GM18873 (cell line): ENCODE results near the gene AATK.

Experiments
- ATAC-seq: cut with Tn5 transposase; IDR thresholded peaks from one replicate; pipeline ENCODE4 v1.9.1; 2021; ENCODE audit warnings: mild to moderate bottlenecking, moderate library complexity, moderate number of reproducible peaks; ENCODE audit not compliant: unreplicated experiment, low FRiP score

Gene AATK

DNA sequence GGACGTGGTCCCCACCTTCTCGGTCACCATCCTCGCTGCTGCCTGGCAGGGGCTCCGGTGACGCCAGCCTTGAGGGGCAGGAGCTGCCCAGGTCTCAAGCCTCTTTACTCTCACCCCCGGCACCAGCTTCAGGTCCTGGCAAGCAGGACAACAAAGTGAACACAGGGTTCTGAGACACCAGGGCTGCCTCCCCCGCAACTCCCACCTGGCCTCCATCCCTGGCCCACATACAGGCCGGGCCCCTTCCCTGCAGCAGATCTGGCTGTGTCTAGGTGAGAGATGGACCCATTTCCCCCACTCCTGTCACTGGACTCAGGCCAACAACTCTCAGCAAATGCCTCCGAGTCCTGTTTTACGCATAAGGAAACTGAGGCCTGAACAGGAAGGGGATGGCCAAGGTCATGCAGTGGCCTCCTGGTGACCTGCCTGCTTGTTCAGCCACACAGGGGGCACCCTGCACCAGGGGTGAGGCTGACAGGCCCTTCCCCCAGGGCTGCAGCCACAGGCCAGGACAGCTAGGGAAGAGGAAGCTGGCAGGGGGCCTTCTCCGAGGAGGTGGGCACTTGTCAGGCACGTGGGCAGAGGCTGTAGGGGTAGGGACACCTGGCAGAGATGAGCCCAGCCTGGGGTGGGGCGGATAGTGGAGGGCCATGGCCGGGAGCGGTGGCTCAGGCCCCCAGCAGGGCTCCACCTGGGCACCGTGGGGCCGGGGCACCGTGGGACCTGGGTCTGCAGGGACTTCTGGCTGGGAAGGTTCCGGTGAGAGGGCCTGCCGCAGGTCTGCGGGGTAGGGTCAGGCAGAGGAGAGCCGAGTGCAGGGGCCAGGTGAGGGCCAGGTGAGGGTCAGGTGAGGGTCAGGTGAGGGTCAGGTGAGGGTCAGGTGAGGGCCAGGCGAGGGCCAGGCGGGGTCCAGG lies 47.5 kb downstream of the AATK start:
- ATAC-seq: no peak

DNA sequence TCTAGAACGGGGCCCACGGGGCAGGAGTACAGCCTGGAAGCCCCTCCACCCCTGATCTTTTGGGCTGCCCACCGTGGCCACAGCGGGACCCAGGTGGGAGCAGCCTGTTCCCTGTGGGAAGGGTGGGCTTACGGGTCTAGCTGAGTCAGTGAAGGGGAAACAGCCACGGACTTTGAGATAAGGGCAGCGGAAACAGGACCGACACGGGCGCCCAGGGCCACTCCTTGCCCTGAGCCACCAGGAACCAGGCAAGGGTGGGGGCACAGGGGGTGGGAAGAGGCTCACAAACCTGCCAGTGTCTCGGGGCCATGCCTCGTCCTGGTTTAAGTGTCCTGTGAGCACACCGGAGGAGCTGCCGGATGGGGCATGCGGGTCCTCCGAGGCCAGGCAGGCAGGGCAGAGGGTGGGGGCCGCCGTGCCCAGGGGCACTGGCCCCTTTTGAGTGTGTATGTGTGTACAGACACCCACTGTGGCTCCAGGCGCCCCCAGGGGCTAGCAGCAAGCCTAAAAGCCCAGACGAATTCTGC lies 48.3 kb downstream of the AATK start:
- no peak for ATAC-seq

DNA sequence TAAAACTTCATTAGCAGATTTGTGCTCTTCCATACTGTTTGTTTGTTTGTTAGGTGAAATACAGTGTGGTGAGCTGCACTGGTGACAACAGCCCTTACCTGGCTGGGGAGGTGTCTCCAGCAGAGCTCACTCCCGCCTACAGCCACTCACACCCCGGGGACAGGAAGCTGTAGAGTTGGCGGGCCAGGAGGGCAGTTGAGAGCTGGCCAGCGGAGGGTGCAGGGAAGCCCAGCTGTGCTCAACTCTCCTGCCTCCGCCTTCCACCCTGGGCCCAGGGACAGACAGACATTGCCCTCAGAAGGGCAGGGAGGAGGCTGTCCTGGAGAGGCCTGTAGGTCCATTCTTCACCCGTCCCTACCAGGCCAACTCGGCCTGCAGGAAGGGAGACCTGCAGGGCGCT lies 49.3 kb downstream of the AATK start:
- ATAC-seq: no peak

DNA sequence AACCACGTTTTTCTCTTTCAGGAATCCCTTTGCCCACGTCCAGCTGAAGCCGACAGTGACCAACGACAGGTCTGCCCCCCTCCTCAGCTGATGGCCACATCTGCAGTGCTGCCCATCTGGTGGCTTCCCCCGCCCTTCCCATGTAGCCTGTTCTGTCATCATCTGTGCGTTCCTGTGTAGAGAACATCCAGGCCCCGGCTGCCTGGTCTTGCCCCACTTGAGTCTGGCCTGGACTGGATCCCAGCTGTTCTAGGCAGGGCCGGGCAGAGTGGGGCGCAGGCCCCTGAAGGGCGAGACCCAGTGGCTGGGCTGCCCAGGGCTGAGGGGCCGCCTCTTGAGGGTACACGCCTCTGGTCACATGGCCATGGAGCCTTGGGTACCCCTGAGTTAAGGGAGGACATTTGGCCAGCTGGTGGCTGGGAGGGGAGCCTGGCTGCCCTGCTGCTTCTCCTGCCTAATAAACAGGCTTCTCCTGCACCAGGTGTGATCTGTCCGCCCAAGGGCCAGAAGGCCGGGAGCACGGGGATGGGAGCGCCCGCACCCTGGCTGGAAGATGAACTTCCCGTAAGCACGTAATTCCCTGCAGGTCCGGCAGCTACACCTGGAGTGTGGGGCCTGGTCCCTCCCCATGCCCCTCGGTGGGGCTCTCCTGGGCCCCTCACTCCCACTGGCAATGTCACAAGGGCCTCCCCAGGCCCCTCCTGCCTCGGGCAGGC lies 50.1 kb downstream of the AATK start:
- ATAC-seq: no peak

DNA sequence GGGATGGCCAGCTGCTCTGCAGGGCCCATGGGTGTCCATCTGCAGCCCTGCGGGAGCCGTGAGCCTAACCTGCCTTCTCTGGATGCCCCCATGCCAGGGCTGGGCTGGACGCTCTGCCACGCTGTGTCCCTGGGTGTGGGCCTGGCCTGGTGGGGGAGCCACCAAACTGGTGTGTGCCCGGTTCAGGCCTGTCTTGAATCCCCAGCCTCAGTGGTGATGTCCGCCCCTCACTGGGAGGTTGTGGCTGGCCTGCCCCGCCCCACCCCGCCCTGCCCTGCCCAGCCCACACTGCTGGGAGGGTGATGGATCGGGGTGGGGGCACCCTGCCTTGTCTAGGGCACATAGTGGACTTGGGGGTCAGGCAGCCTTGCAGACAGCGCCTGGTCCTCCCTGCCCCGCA lies 50.8 kb downstream of the AATK start:
- ATAC-seq: no peak

DNA sequence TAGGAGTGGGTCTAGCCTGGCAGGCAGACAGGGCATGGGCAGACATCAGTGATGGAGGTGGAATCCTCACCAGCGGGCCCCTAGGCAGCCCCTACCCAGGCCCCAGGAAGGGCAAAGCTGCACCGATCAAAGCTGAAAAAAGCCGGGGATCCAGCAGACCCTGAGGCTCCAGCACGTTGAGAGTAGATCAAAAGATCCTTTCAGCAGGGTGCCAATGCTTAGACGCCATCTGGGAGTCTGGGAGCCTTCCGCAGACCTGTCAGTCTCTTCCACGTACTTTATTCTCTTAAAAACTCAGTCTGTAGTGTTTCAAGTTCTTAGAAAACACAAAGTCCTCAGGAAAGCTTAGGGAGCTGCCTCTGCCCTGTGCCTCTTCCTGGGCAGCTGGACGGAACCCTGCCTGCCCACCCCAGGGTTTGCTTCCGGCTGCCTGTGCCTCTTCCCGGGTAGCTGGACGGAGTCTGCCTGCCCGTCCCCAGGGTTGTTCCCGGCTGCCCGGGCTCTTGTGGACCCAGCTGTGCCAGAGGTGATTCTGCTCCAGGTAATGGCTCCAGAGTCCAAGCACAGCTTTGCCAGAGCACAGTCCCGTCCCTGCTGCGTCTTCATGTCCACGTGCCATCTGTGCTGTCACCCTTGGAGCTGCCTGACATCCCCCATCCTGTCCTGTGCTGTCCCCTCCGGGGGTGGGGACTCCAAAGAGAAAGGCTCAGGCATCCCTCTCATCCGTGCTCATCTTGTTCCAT lies 51.5 kb downstream of the AATK start:
- no peak for ATAC-seq

DNA sequence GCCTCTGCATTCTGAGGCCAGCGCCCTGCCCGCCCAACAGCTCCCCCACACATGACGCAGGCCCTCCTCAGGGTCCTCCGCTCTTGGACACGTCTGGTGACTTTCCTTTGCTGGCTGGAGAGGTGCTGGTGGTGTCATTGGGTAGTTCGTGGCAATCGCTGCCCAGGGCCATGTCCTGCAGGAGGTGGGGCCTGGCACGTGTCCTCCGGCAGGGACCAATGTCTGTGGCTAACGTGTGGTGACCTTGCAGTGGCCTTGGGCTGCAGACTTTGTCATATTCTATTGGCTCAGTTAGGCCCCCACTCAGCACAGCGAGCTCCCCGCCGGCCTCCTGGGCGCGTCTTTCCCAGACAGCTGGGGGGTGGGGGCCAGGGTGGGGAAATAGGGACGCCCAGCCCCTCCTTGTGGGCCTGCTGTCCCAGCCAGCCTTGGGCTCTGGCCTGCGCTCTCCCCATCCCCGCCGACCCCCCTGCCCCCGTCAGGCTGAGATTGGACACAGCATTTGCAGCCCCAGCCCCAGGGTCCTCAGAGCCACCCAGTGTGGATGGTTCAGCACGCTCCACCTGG lies 52.8 kb downstream of the AATK start:
- ATAC-seq: no peak

DNA sequence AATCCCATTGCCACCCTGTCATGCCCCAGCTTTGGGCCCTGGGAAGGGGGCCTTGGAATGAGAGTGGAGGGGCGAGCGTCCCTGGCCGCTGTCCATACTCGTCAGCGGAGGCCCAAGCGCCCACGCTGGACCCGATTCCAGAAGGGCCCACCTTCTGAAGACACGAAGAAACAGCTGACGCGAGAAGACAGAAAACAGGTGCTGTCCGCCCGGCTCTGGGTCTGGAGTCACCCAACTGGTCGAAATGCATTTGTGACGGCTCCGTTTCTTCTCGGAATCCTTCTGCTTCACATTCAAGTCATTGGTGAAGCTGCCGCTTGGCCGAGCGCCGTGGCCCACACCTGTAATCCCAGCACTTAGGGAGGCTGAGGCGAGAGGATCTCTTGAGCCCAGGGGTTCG lies 53.6 kb downstream of the AATK start:
- ATAC-seq: no peak

DNA sequence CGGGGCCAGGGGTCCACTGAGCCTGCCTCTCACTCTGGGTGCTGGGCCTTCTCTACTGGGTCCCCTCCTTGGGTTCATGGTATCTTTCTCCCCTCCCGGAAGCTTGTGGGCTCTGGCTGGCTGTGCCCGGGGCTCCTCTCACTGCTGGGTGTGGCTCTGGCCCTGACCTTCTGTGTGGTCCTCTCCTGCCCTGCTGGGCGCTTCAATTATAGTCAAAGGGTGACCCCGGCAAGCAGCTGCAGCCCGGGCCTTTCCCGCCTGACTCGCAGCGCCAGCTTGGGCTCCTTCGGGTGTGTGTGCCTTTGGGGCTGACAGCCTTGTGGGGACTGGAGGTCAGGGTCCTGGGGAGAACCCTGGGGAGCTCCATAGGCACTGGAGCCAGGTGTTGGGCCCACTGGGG lies 55.0 kb downstream of the AATK start:
- ATAC-seq: no peak

DNA sequence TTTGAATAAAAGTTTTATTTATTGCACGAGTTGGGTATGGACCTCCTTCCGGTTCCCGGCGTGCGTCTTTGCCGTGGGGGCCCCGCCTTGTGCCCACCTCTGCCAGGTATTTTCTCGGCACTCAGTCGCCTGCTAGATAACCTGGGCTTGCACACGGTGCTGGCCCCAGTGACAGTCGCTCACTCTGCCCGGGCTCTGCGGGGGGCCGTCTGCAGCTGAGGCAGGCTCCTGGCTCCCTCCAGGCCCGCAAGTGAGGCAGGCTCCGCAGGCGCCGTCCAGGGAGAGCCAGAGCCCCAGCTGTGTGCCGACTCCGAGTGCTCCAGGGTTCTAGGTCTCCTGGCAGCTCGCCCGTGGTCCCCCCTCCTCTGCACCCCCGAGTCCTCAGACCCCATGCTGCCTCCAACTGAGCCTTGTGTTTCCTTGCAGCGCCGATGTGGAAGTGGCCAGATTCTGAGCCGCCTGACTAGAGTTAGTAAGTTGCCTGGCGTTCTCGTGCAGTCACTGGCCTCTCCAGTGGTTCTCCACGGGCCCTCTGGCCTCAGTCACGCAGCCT lies 55.5 kb downstream of the AATK start:
- no peak for ATAC-seq

DNA sequence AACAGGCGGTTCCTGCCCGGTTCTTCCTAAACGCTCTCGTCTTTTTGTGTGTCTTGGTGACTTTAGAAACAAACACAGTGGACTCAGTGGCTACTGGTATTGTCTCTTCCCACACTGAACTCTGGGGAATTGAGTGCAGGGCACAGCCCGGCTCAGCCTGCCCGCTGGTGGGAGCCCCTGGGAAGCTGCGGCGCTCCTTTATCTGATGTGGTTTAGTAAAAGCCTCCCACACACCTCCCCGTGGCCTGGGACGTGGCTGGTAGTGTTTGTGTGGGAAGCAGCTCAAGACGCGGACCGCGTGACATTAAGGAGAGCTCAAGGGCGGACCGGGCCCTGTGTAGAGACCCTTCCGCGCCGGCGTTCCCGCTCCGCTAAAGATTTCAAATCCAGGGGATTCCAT lies 56.1 kb downstream of the AATK start:
- no peak for ATAC-seq

DNA sequence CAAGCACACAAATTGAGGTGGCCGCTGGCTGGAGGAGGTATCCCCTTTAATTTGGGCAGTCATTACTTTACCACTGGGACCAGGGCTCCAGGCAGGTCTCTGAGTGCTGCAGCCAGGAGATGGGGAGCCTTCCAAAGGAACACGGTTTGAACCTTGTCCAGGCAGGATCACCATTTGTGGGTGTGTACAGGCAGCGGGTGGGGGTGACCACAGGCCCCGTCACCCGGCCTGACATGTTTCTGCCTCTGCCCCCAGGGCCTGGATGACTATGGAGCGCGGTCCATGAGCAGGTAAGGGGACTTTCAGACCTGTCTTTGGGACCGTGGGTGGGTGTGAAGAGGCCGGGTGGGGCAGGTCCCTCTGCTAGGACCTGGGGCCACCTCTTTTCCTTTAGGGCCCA lies 57.8 kb downstream of the AATK start:
- no peak for ATAC-seq

DNA sequence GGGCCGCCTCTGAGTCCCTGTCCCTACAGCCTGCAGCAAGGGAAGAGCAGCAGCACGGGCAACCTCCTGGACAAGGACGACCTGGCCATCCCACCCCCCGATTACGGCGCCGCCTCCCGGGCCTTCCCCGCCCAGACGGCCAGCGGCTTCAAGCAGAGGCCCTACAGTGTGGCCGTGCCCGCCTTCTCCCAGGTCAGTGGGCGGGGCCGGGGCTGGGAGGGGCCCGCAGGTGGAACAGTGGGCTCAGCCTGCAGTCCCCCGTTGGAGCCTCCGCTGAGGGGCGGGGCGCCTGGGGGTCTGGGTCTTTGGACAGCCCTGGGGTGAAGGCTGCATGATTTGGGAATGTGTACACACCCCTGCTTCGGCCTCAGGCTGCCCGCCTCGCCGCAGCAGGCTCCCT lies 59.3 kb downstream of the AATK start:
- ATAC-seq: no peak

DNA sequence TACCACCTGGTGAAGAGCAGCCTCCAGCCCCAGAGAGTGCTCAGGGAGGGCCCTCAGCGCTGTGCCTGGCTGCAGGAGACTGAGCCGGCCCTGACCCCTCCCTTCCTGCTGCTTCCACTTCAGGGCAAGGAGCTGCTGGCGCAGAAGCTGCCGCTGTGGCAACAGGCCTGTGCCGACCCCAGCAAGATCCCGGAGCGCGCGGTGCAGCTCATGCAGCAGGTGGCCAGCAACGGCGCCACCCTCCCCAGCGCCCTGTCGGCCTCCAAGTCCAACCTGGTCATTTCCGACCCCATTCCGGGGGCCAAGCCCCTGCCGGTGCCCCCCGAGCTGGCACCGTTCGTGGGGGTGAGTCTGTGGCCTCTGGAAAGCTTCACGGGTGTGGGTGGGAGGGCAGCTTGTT lies 62.6 kb downstream of the AATK start:
- no peak for ATAC-seq

DNA sequence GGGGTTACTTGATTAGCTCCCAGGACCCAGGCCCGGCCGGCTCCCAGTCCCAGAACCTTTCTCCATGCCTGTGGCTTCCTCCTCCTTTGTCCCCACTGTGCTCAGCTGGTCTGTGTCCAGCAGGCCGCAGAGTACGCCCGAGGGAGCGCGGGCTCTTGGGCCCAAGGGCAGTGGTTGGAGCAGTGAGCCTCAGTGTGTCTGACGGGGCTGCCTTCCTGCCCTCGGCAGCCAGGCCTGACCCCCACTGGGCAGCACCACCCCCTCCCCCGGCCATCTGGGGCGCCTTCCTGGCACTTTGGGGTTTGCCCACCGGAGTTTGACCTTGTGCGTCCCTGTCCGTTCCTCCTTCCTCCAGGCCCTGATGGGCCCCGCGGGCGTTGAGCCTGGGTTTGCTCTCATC lies 63.2 kb downstream of the AATK start:
- ATAC-seq: no peak

DNA sequence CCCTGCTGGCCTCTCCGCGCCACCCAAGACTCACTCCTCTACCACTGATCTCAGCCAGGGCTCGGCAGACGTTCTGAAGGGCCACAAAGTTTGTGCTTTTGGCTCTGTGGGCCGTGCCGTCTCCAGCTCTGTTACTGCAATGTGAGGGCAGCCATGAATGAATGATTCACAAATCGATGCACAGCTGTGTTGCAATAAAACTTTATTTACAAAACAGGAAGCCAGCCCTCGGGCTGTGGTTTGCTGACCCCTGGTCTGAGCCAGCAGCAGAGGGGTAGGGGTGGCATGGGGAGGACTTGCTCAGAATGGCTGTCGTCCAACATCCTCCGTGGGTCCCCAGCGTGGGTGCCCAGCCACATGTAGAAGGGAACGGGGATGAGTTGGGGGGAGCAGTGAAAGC lies 63.7 kb downstream of the AATK start:
- ATAC-seq: no peak

DNA sequence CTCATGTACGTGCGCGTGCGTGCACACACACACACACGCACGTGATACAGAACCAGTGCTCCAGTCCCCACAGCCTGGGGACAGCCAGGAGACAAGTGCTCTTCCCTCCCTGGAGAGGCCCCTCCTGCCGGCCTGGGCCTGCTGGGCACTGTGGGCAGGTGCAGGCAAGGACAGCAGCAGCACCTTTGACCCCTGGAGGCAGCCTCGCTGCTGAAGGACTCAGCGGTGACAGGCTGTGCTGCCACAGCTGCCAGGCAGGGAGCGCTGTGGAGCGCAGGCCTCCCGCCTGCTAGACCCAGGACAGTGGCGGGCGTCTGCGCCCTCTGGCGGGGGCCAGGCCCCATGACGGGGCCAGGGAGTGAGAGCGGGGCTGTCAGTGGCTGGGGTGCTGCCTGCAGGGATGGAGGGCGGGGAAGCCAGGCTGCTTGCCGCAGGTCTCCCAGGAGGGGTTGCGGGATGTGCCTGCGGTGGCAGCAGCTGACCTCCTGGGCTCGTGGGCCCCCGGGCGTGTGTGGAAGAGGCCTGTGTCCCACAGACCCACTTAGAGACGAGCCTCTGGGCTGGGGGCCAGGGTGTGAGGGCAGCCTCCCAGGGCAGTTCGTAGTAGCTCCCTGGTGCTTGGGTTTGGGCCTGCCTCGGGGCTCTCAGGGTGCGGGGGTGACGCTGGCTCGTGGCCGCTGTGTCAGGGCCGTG lies 64.3 kb downstream of the AATK start:
- ATAC-seq: peak; percentile 46

DNA sequence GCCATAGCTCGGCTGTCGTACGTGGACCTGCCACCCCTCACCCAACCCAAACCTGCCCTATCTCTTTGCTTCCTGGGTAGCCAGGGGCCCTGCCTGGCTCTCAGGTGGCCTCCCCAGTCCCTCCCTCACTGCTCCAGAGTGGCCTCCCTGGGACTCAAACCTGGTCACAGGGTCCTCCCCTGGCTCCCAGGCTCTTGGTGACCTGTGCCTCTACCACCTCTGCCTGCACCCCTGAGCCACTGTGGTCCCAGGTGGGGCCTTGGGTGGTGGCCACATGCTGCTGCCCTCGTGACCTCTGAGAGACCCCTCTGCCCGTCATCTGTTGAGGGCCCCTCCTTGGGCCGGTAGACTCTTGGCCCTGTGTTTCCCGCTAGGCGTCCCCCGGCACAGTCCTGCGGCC lies 65.4 kb downstream of the AATK start:
- no peak for ATAC-seq

DNA sequence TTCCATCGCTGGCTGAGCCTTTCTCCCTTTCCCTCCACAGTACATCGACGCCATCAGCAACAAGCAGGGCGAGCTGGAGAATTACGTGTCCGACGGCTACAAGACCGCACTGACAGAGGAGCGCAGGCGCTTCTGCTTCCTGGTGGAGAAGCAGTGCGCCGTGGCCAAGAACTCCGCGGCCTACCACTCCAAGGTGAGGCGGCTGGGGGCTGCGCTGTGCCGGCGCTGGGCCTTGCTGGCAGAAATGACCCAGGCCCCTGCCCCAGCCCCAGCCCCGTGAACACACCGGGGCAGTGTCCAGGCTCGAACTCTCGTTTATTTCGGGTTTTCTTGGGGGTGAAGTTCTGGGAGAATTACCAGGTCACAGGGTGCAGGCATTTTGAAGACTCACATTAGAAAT lies 66.1 kb downstream of the AATK start:
- ATAC-seq: no peak

DNA sequence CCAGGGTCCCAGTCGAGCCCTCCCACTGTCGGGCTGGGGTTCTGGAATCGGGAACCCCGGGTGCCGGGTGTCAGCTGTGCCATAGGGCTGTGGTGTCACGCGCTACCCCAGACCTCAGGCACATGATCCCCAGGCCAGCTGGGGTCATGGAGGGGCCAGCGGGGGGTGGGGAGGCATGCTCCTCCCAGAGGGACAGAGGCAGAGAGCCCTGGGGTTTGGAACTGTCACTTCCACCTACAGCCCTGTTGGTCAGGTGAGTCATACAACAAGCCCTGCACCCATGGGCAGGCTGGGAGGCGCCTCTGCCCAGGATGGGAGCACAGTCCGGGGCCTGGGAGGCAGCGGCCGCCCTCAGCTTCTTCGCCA lies 68.1 kb downstream of the AATK start:
- no peak for ATAC-seq
